Measurements from ENCODE around the gene CARMIL1.

CARMIL1 gene

DNA sequence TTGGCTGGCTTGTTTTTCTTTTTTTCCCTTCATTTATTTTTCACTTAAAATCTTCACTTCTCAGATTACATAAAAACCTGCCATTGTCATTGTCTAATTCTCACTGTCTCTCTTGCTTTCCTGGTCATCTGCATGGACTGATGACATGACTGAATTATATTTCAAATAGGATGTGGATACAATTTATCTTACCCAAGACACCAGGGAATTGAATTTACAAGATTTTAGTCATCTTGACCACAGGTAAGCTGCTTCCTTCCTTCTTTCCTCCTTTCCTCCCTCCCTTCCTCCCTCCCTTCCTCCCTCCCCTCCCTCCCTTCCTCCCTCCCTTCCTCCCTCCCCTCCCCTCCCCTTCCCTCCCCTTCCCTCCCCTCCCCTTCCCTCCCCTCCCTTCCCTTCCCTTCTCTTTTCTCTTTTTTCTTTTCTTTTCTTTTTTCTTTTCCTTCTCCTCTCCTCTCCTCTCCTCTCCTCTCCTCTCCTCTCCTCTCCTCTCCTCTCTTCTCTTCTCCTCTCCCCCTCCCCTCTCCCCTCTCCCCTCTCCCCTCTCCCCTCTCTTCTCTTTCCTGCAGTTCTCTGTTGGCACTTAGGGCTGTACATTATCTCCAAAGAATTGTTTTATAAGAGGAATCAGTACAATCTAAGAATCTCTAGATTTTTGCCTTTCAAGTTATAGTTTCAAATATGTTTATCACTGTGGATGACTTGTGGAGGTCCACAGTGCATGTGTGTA lies 171.5 kb downstream of the CARMIL1 start:
- DNase-seq = no peak

DNA sequence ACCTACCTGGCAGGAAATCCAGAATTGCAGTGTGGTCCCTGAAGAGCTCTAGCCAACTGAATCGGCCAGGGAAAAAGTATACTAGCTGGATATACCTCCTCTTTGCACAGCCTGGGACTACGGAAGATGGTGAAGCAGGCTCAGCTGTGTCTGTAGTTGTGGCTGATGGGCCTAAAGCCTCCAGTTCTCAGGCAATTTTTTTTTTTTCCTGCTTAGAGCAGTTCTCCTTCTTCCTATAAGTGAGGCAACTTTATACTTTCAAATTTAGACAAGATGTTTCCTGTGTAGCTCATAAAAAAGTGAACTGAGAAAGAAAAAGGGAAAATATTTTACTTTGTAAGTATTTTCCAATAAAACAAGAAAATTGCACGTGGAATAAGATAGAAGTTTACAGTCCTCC lies 172.9 kb downstream of the CARMIL1 start:
- no peak for DNase-seq

DNA sequence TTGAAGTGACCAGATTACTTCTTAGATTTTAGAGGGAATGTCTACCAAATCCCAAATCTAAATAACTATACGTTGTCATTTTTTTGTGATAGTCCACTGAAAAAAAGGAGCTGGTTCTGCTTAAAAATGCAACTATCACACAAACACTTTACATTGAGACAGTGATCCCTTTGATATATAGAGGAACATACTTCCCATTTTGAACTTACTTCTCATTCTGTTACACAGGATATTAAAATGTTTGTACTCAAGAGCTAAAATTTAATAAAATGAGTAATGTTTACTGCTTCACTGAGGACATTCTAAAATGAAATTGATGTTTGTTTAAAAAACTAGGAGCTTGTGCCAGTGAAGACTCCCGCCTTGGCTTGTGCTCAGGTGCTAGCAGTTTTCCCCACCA lies 174.1 kb downstream of the CARMIL1 start:
- no peak for DNase-seq

DNA sequence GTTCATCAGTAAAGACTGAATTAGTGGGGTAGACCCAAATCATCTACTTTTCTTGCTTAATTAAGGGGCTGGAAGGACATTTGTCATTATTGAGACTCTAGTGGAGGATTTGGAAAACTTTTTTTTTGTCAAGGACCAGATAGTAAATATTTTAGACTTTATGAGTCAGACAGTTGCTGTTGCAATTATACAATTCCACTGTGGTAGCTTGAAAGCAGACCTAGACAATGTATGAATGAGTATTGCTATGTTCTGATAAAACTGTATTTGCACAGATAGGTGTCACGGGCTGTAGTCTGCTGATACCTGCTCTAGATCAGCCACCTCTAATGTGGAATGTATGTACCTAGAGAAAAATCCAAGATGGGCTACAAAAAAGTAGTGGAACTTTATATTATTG lies 175.0 kb downstream of the CARMIL1 start:
- DNase-seq = no peak

DNA sequence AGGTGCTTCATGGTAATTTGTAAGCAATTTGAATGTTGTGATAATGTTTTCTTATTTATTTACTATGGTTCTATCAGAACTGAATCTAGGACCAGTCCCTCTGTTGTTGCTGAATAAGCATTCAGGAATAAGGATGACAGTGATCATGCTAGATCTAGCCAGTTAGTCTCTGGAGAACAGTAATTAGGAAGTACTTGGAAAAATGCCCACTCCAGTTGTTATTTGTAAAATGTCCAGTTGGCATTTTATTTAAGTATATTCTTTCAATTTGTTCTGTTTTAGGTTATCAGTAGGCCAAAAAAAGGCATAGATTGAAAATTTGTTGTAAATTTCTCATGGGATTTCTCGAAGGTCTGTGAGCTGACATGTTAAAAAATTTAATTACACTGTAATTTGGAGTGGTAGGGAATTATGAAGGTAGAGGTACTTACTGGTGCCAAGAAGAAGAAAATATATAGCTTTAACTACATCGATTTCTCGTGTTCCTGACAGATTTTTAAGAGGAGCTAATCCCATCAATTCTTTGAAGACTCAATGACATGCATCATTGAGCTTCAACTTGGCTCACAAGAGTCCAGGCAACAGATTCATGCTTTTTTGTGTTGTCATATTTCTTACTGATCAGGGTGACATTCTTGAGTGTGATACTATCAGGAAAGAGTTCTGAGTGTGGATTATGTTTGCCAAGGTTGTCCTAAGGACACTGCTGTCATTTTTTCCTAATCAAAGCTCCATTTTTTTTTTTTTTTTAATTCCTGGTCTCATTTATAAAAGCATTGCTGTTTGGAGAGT lies 177.3 kb downstream of the CARMIL1 start:
- no peak for DNase-seq

DNA sequence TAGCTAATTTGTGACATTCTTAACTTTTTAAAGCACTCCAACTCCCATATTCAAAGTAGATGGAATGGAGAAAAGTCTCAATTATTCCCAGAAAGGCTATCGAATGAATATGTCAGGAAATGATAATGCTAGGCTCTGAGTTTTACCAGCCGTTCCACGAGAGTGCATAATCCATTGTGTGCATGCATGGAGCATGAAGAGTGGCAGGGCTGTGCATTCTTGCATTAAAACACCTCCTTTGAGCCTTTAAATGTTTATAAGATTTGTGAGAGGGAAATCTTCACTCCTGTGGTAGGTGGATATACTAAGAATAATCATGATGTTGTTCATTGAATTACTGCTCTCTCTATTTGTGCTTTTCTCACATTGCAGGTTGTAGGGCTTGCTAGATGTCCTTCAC lies 178.3 kb downstream of the CARMIL1 start:
- no peak for DNase-seq

DNA sequence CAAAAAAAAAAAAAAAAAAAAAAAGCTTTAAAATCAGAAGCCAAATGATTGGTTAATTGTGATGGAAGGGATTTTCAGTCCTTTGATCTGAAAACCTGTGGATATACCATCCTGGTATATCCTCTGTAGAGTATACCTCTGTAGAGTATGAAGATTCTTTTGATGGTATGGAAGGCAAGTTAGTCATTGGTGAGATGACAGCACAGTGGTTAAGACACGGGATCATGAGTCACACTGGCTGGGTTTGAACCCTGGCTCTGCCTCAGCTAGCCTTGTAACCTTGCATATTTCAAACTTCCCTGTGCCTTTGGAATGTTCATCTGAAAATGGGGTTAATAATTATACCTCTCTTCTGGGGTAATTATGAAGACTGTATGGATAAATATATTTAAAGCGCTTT lies 179.3 kb downstream of the CARMIL1 start:
- peak; percentile 23 for DNase-seq

DNA sequence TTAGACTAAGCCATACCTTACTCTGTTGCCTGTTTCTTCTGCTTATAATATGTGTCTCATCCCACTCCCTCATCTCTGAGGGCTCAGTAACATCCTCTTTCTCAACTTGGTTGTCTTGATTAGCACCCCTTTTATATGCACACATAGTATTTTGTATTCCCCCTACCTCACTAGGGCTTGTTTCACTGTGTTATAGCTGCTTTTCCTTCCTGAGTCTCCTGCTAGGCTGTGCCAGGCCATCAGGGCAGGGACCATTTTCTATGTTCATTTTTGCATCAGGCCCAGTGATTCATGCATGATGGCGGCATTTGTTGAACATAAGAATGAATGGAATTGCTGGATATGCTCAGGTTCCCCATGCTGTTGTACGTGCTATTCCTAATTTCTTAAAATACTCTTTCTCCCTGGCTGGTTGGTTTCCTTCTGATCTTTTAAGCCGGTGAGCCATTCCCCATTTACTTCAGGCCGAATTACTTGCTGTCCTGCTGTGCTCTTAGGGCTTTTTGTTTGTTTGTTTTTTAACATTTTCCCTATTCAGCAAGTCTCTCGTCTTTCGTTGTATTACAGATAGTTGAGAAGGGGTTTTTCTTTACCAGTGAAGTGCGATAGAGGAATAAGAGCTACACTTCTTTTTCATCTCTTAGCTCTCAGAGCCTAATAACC lies 183.2 kb downstream of the CARMIL1 start:
- no peak for DNase-seq

DNA sequence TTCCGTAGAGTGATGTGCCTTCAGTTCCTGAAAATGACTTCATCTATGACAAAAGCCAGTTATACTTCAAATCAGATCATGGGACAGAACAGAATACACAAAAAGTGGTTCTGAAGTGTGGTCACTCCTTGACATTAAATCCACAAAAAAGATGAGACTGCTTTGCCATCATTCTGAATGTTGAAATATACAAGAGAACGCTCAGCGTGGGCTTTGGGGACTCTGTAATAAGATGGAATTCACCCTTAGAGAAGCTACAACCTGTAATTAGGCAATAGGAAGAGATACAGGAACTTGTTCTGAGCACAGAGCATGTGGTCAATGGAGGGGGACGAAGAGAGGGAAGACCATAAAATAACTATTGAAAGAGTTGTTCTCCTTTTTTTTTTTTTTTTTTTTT lies 184.3 kb downstream of the CARMIL1 start:
- DNase-seq = no peak

DNA sequence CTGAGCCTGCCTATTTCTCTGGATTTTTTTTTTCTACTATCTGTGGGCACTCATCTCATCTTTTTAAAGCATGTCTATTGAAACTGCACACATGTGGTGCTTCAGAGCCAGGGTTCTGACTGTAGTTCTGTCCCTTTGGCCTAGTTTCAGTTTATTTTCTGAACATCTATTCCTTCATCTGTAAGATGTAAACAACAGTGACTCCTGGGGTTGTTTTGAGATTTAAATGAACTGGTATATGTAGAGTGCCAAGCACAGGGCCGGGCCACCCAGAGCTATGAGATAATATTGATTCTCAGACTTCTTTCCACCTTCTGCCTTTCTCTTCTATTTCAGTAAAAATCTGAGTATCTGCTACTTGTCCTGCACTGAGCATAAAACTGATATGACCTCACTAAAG lies 185.1 kb downstream of the CARMIL1 start:
- DNase-seq = no peak

DNA sequence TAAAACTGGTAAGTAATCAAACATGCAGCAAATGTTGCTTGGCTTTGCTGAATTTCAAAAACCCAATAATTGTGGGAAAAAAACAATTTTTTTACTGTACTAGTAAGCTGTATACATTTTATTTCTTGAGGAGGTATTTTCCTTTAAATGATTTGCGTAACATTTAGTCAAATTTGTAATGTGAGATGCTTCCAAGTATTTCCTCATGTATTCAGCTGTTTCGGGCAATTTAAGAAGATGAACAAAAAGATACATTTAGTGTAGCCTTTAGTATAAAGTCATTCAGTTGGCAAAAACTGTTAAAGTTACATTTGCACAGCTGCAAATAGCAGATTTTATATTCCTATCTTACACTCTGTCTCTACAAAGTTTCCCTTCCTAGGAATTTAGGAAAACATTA lies 186.8 kb downstream of the CARMIL1 start:
- DNase-seq = no peak

DNA sequence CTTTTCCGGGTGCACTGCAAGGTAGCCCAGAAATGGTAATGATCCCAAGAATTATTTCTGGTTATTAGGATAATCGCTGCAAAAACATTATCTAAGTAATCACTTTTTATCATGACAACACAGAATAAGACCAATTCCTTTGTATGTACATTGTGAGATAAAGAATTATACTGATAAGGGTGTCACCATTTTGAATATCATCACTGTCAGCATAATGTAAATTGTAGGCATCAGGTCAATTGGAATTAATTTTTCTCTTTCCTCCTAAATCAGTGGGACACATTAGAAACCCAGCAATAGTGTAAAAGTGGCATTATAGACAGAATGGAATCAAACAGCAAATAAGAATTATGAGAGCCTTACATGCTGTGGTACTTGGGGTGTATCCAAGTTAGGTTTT lies 189.7 kb downstream of the CARMIL1 start:
- DNase-seq = no peak

DNA sequence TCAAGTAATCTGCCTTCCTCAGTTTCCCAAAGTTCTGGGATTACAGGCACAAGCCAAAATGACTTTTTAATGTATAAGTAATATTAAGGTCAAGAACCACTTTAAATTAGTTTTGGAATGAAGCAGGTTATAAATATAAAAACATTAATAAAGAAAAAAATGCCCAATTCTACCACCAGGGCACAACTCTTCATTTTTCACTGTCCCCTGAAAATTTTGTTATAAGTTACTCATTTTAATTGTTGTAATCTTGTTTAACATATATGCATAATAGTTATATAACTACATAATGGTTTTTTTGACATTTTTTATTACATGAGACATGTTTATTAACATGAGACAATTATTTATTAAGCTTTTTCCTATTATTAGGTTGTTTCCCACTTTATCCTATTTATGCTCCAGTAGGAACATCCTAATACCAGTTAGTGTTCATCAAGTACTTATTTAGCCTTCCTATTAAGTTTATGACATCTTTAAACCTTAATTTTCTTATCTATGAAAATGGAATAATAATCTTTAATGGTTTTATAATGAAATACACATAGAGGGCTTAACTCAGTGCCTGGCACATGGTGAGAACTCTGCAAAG lies 190.7 kb downstream of the CARMIL1 start:
- no peak for DNase-seq

DNA sequence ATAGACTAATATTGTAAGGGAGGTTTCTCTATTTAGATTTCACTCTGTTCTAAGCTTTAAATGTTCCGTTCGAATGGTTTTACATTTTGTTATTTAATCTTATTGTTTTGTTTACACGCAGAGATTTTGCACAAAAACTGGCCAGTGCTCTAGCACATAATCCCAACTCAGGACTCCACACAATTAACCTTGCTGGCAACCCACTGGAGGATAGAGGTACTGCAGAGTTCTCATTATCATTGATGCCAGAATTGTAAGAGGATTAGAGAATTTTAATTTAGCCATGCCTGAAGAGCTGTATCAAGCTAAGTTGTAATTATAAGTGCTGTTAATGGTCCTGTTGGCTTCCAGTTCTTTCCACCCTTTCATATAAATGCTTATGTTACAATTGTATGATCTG lies 193.1 kb downstream of the CARMIL1 start:
- no peak for DNase-seq

DNA sequence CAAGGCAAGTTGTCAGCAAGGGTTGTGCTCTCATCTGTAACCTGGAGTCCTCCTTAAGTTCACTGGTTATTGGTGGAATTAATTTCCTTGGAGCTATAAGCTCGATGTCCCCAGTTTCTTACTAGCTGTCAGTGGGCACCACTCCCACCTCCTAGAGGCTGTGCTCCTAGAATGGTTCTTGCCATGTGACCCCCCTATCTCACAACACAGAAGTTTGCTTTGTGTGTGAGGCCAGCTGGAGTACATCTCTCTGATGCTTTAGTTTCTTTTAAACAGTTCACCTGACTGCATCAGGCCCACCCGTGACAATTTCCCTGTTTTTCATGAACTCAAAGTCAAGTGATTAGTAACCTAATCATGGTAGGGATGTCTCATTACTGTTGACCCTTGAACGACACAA lies 193.7 kb downstream of the CARMIL1 start:
- DNase-seq = no peak

DNA sequence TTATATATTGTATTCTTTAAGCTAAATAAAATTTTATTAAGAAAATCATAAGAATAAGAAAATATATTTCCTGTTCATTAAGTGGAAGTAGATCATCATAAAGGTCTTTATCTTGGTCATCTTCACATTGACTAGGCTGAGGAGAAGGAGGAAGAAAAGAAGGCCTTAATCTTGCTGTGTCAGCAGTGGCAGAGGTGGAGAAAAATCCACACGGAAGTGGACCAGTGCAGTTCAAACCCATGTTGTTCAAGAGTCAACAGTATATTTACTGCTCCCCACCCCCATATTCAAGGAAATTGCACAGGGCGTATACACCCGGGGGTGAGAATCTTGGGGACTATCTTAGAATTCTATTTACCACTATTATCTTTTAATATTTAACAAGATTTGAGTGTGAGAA lies 194.3 kb downstream of the CARMIL1 start:
- DNase-seq = no peak

DNA sequence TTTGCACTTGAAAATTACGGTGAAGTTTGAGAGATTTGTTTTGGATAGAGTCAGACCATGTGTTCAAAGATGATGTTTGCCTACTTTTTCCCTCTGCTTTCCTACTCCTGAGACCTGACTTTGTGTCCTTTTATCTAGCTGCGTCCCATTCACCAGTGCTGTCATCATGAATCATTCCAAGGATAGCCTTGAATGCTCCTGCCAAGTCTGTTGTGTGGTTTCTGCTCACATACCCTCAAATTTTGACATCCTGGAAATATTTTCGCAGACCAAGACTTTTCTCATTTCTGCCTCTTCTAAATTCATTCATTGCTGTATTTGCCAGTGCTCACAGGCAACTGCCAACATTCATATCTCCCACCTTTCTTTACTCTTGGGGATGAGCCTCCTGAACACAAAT lies 197.0 kb downstream of the CARMIL1 start:
- no peak for DNase-seq

DNA sequence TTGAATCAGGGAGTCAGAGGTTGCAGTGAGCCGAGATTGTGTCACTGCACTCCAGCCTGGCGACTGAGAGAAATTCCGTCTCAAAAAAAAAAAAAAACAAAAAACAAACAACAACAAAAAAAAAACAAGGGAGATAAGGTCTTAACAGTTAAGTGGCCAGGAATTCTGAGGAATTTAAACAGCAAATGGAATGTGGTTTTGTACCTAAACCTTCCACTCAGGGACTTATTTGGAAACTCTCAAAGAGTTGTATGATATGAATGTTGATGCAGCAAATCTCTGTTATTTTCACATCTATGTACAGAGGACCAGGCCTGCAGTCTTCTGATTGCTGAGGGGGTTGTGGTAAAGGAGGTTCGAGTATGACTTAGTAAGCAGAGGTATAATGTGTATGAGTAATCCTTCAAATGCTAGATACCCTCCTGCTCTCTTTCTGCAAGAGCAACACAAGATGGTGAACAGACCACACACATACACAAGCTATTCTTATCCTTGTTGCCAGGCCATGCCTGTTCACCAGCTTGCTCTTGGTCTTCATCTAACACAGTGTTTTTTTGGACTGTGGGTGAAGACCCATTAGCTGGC lies 197.9 kb downstream of the CARMIL1 start:
- DNase-seq = no peak

DNA sequence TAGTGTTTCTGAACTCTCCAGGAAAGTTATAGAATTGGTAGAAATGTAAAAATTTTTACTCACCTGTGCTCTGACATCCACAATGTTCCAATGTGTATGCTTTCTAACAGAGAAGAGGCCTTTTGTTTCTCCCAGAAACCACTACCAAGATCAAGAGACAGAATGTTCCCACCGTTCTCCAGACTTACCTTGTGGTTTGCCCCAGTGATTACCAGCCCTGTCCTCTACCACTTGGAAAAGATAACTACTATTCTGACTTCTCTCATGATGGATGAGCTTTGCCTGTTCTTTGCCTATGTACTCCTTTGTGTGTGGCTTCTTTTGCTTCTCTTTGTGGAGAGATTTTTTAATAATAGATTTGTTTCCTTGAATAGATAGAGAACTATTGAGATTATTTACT lies 199.8 kb downstream of the CARMIL1 start:
- no peak for DNase-seq

DNA sequence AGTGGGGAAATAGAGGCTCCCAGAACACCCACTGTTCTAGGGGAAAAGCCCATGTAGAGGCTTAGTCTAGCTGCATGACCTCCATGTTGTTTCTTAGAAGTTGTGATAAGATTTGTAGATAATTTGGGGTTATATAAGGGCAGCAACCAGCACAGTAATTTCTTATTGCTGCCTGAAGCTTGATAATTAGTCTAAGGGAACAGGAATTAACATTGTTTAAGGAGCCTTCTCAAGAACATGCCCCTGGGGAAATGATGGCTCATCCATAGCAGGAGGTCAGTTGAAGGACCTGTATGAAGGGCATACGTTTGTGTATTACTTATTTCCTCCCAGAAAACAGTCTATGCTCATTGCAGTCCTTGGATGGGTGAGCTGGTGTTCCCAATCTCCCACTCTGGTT lies 202.1 kb downstream of the CARMIL1 start:
- DNase-seq = no peak

DNA sequence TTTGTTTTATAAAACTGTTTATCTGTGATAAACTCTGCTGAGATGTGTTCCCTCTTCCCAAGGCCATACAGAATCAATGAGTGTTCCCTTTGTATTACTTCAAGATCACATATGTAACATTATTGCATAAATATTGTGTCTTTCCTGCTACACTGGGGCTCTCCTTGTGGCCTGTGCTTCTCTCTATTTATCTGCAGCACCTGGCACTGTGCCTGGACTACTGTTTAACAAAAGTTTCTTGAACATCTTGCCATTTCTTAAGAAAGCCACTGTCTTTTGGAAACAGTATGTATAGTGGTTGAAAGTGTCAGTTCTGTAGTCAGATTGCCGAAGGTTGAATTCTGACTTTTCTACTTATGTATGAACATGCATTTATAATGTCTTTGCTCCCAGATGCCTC lies 203.8 kb downstream of the CARMIL1 start:
- no peak for DNase-seq

DNA sequence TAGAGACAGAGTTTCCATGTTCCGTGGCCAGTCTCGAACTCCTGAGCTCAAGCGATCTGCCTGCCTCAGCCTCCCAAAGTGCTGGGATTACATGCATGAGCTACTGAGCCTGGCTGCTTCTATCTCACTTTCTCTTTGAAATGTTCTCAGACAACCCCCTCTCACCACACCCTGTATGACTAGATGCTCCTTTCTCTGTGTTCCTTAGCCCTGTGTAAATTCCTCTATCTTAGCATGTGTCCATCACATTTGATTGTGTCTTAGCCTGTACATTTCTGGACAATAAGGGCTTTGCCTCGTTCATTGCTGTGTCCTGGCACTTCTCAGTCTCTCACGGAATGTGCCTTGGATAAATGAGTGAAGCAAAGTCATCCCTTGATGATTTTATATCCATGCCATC lies 204.8 kb downstream of the CARMIL1 start:
- DNase-seq = no peak

DNA sequence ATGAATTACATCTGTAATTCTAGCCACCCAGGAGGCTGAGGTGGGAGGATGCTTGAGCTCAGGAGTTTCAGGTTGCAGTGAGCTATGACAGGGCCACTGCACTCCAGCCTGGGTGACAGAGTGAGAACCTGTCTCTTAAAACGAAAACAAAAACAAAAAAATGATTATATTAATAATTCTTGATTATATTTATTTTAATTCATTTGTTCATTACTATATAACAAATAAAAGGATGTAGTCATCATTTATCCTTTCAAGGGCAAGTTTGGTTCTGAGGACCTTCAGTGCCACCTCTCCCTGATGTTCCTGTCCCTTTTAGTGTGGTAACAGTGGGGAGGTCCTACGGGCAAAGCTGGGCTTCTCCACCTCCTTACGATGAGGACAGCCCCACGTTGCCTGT lies 205.7 kb downstream of the CARMIL1 start:
- DNase-seq = no peak
